ENCODE measurements around the gene AOC3. TPM values are rescaled to one million over a fixed set of nuclear protein-coding genes. Genes with fewer than 3 reads are reported as not detected.
"Not testable (repeated sequence)": the region's sequence is repeated elsewhere in the genome, so short reads cannot be mapped to it uniquely, and the experiment has no call there.

The AOC3 gene
- total RNA-seq, 1 donor from 2014 or later: 0.26 TPM

GRCh38 chr17:42882166-42882565 lies 31.2 kb downstream of the AOC3 start:
- FAIRE-seq (no peak), DNase-seq (ENCODE audit: low read depth) (no peak)
- Histone ChIP-seq H3K27me3 (ENCODE audit: control insufficient read depth, insufficient read depth, low read length) (peaks cover 2% of the 10 kb centered on the region), H3K4me3 (ENCODE audit: low read depth, low read length) (no peak overlapping the region), H3K36me3 (ENCODE audit: control insufficient read depth, insufficient read depth, low read length) (no peaks in the 10 kb centered on the region)
- no peak for TF ChIP-seq CTCF (IDR thresholded peaks at IDR 0.05; ENCODE audit: insufficient read depth, low read length, severe bottlenecking)

GRCh38 chr17:42883802-42884558 lies 33.0 kb downstream of the AOC3 start:
- DNase-seq (ENCODE audit: low read depth): no peak
- FAIRE-seq: no peak

GRCh38 chr17:42885806-42886205 lies 34.8 kb downstream of the AOC3 start:
- H3K36me3 ChIP-seq (ENCODE audit: control insufficient read depth, insufficient read depth, low read length); DNase-seq (ENCODE audit: low read depth); H3K4me3 ChIP-seq (ENCODE audit: low read depth, low read length); FAIRE-seq; H3K27me3 ChIP-seq (ENCODE audit: control insufficient read depth, insufficient read depth, low read length): not testable (repeated sequence)

More at GRCh38 chr17:42883802-42884558, 33.0 kb downstream of the AOC3 start:
- Histone ChIP-seq H3K4me3 (ENCODE audit: low read depth, low read length) (no peak overlapping the region), H3K27me3 (ENCODE audit: control insufficient read depth, insufficient read depth, low read length) (no peaks in the 10 kb centered on the region), H3K36me3 (ENCODE audit: control insufficient read depth, insufficient read depth, low read length) (no peaks in the 10 kb centered on the region)
- TF ChIP-seq CTCF (IDR thresholded peaks at IDR 0.05; ENCODE audit: insufficient read depth, low read length, severe bottlenecking): no peak

GRCh38 chr17:42886283-42887176 lies 35.5 kb downstream of the AOC3 start:
- TF ChIP-seq CTCF (IDR thresholded peaks at IDR 0.05; ENCODE audit: insufficient read depth, low read length, severe bottlenecking): no peak
- Histone ChIP-seq H3K36me3 (ENCODE audit: control insufficient read depth, insufficient read depth, low read length) (no peaks in the 10 kb centered on the region), H3K4me3 (ENCODE audit: low read depth, low read length) (no peak overlapping the region), H3K27me3 (ENCODE audit: control insufficient read depth, insufficient read depth, low read length) (no peaks in the 10 kb centered on the region)
- DNase-seq (ENCODE audit: low read depth) (no peak), FAIRE-seq (no peak)

DNA sequence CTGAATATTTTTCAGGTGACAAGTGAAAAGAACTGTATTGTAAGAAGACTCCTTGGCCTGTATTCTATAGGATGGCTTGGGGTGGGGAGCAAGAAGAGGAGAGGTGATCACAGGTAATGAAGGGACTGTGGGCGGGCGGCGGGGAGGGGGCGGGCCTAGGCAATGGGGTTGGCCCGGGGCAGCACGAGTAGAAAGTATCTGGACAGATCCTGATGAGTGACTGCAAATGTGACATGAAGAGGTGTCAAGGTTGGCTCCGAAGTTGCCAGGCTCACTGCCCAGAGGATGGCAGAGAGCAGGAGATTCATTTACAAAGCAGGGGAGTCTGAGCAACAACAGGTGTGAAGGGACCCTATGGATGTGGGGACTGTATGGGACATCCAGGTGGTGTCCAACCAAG lies 38.8 kb downstream of the AOC3 start:
- FAIRE-seq (no peak), DNase-seq (ENCODE audit: low read depth) (no peak)
- Histone ChIP-seq H3K27me3 (ENCODE audit: control insufficient read depth, insufficient read depth, low read length) (no peaks in the 10 kb centered on the region), H3K36me3 (ENCODE audit: control insufficient read depth, insufficient read depth, low read length) (no peaks in the 10 kb centered on the region), H3K4me3 (ENCODE audit: low read depth, low read length) (no peak overlapping the region)
- no peak for TF ChIP-seq CTCF (IDR thresholded peaks at IDR 0.05; ENCODE audit: insufficient read depth, low read length, severe bottlenecking)

DNA sequence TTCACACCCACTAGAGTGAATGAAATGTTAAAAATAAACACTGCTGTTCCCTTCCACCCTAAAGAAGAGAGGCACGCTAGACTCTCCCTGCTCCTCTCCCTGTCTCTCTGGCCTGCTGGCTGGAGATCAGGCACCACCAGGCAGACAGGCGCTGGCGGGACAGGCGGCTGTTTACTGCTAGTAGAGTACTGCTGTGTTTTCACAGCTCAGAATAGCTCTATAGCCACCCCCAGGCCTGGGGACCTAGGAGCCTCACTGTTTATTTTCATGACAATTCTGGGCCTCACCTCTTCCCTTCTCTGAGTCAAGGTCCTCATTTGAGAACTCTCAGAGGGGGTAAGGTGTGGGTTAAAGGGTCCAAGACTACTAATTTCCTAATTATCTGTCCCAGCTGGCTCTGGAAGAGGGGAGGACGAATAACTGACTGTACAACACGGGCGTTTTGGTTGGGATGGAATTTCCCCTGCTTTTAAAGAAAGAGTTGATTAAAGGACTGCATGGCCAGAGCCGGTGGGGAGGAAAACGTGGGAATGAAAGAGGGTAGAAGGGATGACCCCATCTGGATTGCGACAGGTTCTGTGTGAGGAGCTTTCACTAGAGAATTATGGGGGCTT lies 40.6 kb downstream of the AOC3 start:
- no peak for TF ChIP-seq CTCF (IDR thresholded peaks at IDR 0.05; ENCODE audit: insufficient read depth, low read length, severe bottlenecking)
- DNase-seq (ENCODE audit: low read depth) (no peak), FAIRE-seq (no peak)
- Histone ChIP-seq H3K27me3 (ENCODE audit: control insufficient read depth, insufficient read depth, low read length) (no peaks in the 10 kb centered on the region), H3K36me3 (ENCODE audit: control insufficient read depth, insufficient read depth, low read length) (no peaks in the 10 kb centered on the region), H3K4me3 (ENCODE audit: low read depth, low read length) (no peak overlapping the region)
